HG03095 (cell line): ENCODE results near the gene FBXO28.
"Not testable (repeated sequence)": the region's sequence is repeated elsewhere in the genome, so short reads cannot be mapped to it uniquely, and the experiment has no call there.

Experiments used
- ATAC-seq: cut with Tn5 transposase; IDR thresholded peaks from one replicate; pipeline ENCODE4 v1.9.1; 2021; ENCODE audit warnings: moderate library complexity; ENCODE audit not compliant: unreplicated experiment

The FBXO28 gene

GRCh38 chr1:224183591-224184312, 69.8 kb downstream of the FBXO28 start:
- peak; percentile 46 for ATAC-seq

- ATAC-seq: no peak
These were observed 71.3 kb downstream of the FBXO28 start for GRCh38 chr1:224185208-224185607.

GRCh38 chr1:224188286-224188685, 74.4 kb downstream of the FBXO28 start:
- no peak for ATAC-seq

- no peak for ATAC-seq
These were observed 75.7 kb downstream of the FBXO28 start for GRCh38 chr1:224189561-224189960.

GRCh38 chr1:224192082-224192788, 78.3 kb downstream of the FBXO28 start:
- ATAC-seq: no peak

- ATAC-seq: no peak
These were observed 79.5 kb downstream of the FBXO28 start for GRCh38 chr1:224193319-224193966.

- ATAC-seq: no peak
These were observed 83.1 kb downstream of the FBXO28 start for GRCh38 chr1:224196813-224197600.

GRCh38 chr1:224198572-224198971, 84.7 kb downstream of the FBXO28 start:
- no peak for ATAC-seq

GRCh38 chr1:224199679-224200078, 85.8 kb downstream of the FBXO28 start:
- no peak for ATAC-seq

GRCh38 chr1:224201383-224201782, 87.5 kb downstream of the FBXO28 start:
- no peak for ATAC-seq

GRCh38 chr1:224201853-224202252, 87.9 kb downstream of the FBXO28 start:
- ATAC-seq: no peak

GRCh38 chr1:224203243-224204016, 89.5 kb downstream of the FBXO28 start:
- ATAC-seq: peak; percentile 54

GRCh38 chr1:224205438-224205840, 91.5 kb downstream of the FBXO28 start:
- ATAC-seq: no peak

GRCh38 chr1:224205931-224206538, 92.1 kb downstream of the FBXO28 start:
- not testable (repeated sequence) for ATAC-seq

- no peak for ATAC-seq
These were observed 97.5 kb downstream of the FBXO28 start for GRCh38 chr1:224211206-224211962.
